HG03442 (cell line): Measurements from ENCODE around the gene OSBPL10.
"Not testable (repeated sequence)": the region's sequence is repeated elsewhere in the genome, so short reads cannot be mapped to it uniquely, and the experiment has no call there.

Experiments
- ATAC-seq: cut with Tn5 transposase; IDR thresholded peaks from one replicate; pipeline ENCODE4 v1.9.1; 2021; ENCODE audit warnings: mild to moderate bottlenecking, moderate library complexity; ENCODE audit not compliant: unreplicated experiment

Gene OSBPL10

DNA sequence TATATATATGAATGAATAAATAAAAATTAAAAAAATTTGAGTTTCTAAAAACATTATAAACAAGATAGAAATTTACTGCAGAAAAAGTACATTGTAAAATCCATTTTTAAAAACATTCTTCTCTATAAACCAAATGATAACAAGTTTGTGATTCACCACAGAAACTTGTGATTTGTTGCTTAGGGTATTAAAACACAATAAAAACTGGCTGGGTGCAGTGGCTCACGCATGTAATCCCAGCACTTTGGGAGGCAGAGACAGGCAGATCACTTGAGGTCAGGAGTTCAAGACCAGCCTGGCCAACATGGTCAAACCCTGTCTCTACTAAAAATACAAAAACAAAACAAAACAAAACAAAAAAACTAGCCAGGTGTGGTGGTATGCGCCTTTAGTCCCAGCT, 197.2 kb downstream of the OSBPL10 start:
- not testable (repeated sequence) for ATAC-seq

DNA sequence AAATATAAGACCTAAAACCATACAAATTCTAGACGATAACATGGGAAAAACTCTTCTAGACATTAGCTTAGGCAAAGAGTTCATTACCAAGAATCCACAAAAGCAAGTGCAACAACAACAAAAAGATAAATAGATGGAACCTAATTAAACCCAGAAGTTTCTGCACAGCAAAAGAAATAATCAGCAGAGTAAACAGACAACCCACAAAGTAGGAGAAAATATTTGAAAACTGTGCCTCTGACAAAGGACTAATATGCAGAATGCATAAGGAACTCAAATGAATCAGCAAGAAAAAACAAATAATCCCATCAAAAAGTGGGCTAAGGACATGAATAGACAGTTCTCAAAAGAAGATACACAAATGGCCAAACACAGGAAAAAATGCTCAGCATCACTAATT, 198.8 kb downstream of the OSBPL10 start:
- ATAC-seq, result not testable (repeated sequence)

DNA sequence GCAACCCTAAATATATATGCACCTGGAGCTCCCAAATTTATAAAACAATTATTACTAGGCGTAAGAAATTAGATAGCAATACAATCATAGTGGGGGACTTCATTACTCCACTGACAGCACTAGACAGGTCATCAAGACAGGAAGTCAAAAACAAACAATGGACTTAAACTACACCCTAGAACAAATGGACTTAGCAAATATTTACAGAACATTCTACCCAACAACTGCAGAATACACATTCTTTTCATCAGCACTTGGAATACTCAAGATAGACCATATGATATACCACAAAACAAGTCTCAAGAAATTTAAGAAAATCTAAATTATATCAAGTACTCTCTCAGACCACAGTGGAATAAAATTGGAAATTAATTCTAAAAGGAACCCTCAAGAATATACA, 201.5 kb downstream of the OSBPL10 start:
- no peak for ATAC-seq

DNA sequence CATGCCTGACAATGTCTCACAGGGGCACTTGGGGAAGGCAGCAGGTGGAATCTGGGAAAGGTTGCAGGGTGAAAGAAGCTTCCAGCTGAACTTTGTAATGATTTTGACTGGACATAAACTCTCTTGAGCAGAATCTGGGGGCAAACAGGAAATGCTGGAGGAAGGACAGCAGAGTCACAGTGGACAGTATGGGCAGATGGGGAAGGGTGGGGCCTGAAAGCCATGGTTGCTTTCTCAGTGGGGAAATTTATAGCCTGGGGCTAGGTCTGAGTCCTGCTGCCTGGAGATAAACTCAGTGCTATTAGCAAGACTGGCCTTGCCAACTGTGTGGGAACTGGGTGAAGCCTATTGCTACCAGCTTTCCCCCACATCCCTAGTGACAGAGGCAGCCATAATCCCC, 203.2 kb downstream of the OSBPL10 start:
- ATAC-seq, result no peak

DNA sequence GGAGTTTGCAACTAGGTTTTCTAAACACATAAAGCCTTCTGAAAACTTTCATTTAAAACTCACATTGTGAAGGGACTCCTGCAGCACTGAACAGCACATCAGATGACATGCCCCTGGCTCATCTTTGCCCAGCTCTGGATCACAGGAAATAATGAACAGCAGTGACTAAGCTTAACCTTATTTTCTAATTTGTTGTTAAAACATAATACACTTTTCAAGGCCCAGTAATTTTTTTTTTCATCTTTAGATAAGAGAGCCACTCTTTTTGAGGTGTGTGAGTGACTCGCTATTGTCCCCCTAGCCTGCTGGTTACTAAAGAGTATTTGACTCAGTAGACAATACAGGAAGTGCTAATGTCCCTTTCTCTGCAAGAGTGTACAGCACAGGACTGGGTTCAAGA, 204.0 kb downstream of the OSBPL10 start:
- no peak for ATAC-seq

DNA sequence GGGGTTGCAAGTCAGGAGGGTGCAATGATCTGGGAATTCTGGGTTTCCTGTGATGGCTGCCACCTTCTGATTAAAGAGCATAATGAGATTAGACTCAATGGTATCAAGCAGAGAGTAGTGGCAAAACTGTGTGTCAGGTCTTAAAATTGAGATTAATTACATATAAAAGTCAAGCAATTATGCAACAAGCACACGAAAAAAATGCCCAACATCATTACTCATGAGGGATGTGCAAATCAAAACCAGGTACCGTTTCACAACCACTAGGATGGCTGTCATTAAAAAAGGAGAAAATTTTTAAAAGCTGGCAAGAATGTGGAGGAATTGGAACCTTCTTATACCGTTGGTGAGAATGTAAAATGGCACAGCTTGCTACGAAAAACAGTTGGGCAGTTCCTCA, 205.0 kb downstream of the OSBPL10 start:
- ATAC-seq, result no peak

DNA sequence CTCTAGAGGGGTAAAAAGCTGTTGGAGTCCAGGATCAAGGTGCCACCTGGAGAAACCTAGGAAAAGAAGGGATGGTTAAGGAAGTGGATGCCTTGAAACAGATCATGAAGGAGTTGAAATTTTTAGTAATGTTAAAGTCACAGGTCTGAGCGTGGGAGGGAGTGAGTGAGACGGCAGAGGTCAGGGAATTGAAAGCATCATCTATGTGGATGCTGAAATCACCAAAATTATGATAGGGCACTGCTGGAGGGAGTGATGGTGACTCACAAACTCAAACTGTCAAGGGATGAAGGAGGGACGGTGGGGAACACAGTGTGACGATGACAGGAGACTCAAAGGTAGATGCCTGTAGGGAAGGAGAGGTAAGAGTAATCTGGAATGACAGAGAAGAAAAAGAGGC, 205.7 kb downstream of the OSBPL10 start:
- ATAC-seq, result no peak

DNA sequence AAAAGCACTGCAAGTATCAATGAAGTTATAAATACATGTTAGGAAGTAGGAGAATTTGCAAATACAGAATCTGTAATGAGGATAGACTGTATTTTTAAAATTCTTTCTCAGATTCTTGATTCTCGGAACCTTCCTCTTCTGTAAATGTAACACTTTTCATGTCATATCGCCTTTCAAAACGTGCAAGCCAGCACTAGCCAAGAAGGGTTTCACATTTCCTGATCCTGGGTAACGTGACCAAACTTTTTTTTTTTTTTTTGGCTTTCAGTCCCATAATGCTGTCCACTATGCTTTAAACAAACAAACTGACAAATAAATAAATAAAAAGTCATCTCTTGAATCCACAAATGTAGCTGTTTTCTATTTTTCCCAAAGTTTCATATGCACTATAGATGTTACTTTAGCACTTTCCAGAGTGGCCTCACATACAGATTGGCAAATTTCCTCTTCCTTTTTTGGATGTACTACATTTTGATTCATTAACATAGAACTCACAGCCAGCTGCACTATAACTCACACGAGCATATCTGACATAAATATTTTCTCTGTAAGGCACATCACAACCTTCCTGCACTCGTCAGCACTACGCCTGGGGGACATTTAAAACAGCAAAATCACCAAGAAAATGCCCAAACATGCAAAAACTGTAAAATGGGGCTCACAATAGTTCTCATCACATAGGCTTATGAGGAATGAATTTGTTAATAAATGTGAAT, 208.1 kb downstream of the OSBPL10 start:
- no peak for ATAC-seq

DNA sequence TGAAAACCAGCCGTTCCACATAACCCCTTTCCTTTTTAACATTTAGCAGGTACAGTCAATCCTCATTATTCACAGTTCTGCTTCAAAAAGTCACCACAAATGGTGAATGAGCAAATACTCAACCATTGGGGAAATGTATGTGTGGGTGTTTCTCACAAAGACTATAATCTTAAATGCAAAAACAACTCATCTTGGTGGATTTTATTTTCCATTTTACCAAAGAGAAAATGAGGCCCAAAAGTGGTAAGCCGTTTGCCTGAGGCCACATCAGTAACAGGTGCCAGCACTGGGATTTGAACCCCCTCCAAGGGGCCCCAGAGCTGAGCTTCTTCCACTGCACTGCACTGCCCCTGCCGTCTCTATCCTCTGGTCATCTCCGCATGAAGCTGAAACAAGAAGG, 208.8 kb downstream of the OSBPL10 start:
- no peak for ATAC-seq

DNA sequence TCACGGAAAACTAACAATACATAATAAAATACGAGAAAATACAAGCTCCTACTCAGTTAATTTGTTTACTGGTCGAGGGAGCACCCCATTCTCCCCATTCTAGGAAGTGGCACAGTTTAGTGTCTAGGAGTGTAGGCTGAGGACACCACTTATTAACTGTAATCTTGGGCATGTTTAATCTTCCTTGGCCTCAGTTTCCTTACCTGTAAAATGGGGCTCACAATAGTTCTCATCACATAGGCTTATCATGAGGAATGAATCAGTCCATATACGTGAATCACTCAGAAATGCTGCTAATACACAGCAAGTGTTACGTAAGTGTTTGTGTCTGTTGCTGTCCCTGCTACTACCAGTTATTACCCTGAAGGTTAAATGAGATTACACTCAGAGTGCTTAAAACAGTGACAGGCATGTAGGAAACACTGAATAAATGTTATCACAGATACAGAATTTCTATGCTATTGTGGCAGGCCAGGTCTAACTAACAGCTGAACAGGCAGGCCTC, 210.2 kb downstream of the OSBPL10 start:
- no peak for ATAC-seq

DNA sequence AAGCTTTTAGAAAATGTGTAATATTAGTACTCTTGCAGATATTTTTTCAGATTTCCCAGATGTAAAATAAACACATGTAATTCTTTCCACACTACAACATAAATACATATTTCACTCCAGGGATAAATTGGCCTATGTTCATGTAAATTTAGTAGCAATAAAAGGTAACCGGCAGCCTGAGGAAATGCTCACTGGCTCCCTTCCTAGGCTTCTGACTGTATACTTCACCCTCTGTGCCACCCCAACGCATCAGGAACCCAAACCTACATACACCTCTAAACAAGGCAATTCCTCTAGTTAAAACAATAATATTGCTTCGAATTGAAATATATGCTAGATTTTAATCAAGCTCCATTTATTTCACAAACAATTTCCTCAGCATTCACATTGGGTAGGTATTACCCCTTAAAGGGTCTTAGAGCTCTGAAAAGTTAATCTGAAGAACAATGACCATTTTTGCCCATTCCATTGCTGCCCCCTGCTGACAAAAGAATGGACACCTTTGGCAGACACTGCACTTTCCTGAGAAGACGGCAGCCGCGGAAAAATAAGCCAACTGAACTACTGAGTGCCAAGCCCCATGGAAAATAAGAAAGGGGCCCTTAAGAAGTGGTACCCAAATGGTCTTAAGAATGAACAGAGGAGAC, 212.5 kb downstream of the OSBPL10 start:
- no peak for ATAC-seq

DNA sequence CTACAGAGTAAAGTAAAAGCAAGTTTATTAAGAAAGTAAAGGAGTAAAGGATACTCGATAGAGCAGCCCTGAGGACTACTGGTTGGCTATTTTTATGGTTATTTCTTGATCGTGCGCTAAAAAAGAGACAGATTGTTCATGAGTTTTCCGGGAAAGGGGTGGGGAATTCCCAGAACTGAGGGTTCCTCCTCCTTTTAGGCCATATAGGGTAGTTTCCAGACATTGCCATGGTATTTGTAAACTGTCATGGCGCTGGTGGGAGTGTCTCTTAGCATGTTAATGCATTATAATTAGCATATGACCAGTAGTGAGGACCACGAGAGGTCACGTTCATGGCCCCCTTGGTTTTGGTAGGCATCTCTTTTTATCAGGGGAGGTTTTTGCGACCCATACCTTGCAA, 213.1 kb downstream of the OSBPL10 start:
- ATAC-seq, result no peak

DNA sequence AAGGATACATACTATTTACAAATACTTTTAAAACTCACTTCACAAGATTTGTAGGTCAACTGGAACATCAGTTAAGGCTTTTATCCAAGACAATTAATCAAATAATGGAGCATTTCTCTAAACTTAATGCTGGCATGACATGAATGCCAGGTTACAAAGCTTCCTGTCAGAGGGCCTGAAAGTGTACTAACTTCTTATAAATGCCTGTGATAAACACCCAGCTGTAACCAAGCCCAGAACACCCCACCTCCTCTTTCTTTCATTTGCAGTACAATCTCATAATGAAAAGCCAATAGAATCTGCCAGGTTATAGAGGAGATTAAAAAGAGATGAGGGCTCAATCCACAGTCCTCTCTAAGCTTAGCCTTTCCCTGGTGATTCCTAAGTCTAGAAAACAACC, 214.4 kb downstream of the OSBPL10 start:
- ATAC-seq, result no peak

DNA sequence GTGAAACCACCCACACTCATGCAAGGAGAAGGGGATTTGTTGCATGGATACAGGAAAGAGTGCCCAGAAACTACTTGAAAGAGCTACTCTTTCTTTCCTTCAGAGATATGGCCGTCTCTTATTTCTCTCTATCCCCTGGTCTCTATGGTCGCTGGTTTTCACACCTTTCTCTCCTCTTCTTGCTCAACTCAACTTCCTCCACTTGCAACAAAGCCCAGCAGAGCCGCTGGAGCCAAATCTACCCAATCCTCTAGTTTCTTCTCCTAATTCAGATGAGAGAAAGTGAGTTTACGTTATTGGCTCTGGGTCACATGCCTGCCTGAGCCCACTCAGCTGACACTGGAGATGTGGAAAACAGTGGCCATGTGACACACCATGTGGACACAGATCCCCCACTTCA, 215.2 kb downstream of the OSBPL10 start:
- no peak for ATAC-seq

DNA sequence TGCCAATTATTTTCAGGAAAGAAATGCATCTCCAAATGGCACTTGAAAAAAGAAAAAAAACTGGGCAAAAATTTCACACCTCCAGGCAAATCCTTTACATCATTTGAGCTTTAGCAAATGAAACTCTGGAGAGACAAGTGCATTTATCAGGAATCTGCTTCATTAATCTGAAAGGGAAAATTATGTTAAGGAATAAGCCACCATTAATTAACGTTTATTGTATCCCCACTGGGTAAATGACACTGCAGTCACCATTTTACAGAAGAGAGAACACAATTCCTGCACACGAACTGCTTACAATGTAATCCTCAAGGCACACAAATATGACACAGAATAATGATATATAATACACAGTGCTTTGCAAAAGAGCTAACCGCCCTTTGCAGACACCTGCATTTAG, 217.3 kb downstream of the OSBPL10 start:
- ATAC-seq, result no peak

DNA sequence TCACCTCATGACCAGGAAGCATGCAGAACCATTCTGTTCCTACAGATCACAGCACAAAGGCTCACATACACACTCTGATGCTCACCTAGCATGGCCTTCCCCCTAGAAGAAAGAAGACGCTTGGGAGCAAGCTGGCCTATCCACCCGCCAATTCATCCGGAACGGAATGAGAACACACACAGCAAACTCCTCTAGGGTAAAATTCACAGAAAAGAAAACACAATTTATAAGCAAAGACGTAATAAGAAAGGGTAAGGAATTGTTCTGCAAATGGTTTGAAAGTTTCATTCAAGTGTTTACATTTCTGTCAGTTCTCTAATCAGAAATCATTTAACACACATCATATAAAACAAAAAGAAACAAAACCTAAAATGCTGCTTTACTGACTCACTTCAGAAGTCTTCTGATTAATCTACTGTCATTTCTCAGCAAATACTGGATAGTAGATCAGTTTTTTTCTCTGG, 218.1 kb downstream of the OSBPL10 start:
- no peak for ATAC-seq

DNA sequence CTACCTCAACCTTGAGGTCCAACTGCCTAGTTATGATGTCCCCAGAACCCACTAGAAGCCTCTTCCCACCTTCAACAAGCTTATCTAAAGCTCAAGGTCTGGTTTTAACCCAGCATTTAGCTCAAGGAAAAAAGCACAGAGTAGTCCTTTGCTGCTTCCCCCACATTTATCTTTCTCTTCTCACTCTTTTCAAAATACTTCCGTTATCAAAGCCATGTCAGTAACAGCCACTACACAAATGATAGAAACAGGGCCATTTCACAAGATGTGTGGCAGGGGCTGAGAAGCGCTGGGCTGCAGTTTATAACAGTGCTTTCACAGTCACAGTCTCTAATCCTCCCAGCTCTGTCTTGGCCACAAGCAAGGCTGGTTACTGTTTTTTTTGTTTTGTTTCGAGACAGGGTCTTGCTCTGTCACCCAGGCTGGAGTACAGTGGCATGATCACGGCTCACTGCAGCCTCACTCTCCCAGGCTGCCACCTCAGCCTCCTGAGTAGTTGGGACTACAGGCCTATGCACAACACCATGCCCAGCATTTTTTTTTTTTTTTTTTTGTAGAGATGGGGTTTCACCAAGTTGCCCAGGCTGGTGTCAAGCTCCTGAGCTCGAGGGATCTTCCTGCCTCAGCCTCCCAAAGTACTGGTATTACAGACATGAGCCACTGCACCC, 218.8 kb downstream of the OSBPL10 start:
- no peak for ATAC-seq

DNA sequence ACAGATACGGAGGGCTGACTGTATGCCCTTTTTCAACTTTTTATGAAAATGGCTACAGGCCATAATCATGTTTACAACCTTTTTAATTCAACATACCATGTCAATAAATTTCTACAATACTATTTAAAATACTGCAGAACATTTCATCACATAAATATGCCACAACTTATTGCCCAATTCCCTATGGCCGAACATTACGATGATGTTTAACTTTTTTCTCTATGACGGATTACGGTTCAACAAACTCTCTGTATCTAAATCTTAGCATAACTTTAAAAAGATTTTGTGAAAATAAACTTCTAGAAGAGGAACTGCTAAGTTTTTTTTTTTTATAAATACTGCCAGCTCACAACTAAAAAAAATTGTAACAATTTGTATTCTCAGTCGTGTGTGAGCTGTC, 220.4 kb downstream of the OSBPL10 start:
- ATAC-seq, result no peak

DNA sequence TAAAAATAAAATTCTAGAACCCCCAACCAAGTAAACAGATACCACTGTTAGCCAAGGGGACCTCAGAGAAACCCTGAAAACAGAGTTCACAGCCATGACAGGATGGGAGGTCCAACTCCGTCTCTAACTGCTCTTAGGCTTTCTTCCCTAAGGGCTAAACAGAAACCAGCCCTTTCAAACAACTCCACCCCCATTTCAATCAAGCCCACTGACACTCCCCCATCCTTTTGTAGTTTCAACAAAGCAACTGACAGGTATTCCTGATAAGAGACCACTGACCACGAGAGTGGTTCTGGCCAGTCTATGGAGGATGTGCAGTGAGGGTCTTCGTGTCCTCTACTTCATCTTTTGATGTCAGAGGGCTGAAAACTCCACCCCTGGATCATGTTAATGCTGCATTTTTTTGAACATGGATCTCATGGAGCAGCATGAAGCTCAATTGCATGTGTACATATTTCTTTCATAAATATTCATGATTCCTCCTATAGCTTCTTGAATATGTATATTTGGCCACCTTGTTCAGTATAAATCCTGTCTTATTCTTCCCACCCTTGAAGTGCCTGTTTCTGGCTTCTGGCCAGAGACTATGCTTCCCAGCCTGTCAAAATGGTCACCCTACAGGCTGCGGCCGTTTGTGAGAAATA, 222.6 kb downstream of the OSBPL10 start:
- no peak for ATAC-seq

DNA sequence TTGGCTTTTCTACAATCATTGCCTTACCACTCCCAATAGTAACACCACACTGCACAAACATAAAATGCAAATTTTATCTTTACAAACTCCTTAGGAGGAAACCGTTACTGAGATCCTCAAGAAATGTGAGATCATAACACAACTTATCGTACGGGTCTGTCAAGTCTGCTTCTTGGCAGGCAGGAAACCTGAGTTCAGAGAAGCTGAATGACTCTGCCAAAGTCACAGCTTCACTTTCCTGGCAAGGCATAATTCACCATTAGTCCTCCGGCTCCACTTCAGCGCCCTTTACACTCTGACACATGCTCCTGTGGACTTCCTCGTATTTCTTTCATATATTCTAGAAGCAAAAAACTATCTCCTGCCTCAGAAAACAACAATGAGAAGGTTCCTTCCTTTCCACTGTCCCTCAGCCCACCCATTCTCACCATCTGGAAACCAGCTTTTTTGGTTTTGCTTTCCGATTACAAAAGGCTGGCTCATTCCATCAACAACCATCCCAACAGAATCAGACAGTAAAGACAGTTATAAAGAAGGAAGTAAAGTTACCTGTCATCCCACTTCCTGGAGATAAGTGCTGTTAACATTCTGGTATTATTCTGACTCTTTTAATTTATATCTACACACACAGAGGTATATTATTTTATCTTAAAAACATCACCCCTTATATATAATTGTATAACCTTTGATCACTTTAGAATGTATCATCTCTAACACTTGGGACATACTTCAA, 225.0 kb downstream of the OSBPL10 start:
- ATAC-seq, result no peak
